Parathyroid adenoma (tissue), 2 donors: ENCODE results near the gene ZBTB9.

Experiments
- H2AFZ ChIP-seq: fragments of 300-600 bp; sonication (generic); one replicate; pipeline ENCODE4 v1.7.0; 2017; ENCODE audit warnings: antibody characterized with exemption, mild to moderate bottlenecking
- H3K27ac ChIP-seq: fragments of 300-600 bp; sonication (generic); one replicate; pipeline ENCODE4 v1.7.0; 2017
- H3K27me3 ChIP-seq: fragments of 300-600 bp; sonication (generic); one replicate; pipeline ENCODE4 v1.7.0; 2017; ENCODE audit warnings: low read length; ENCODE audit not compliant: control insufficient read depth, insufficient read depth
- H3K36me3 ChIP-seq: fragments of 300-600 bp; sonication (generic); one replicate; pipeline ENCODE4 v1.7.0; 2017; ENCODE audit warnings: low read length; ENCODE audit not compliant: control insufficient read depth, insufficient read depth
- H3K4me1 ChIP-seq: fragments of 300-600 bp; sonication (generic); one replicate; pipeline ENCODE4 v1.7.0; 2017; ENCODE audit warnings: control low read depth
- H3K4me2 ChIP-seq: fragments of 300-600 bp; sonication (generic); one replicate; pipeline ENCODE4 v1.7.0; 2017; ENCODE audit warnings: low read length
- H3K4me3 ChIP-seq: fragments of 300-600 bp; sonication (generic); one replicate; pipeline ENCODE4 v1.7.0; 2017; ENCODE audit warnings: low read depth, low read length
- H3K79me2 ChIP-seq: fragments of 300-600 bp; sonication (generic); one replicate; pipeline ENCODE4 v1.7.0; 2017; ENCODE audit warnings: control low read depth
- H3K9ac ChIP-seq: fragments of 300-600 bp; sonication (generic); one replicate; pipeline ENCODE4 v1.7.0; 2017; ENCODE audit warnings: mild to moderate bottlenecking
- H3K9me3 ChIP-seq: fragments of 300-600 bp; sonication (generic); one replicate; pipeline ENCODE4 v1.7.0; 2017; ENCODE audit warnings: low read length; ENCODE audit not compliant: control insufficient read depth
- CTCF ChIP-seq: fragments of 300-600 bp; sonication (generic); IDR thresholded peaks from one replicate; pipeline ENCODE4 v1.7.0; 2017; ENCODE audit warnings: antibody characterized with exemption, mild to moderate bottlenecking
- donor health status: primary hyperparathyroidism.

ZBTB9 gene

GRCh38 chr6:33407132-33407718 is 47.2 kb upstream of the ZBTB9 start:
- Histone ChIP-seq H3K4me3 (peak overlapping the region; percentile 24), H3K27me3 (no peaks in the 10 kb centered on the region), H3K4me1 (peaks cover 2% of the 10 kb centered on the region), H3K36me3 (no peaks in the 10 kb centered on the region), H3K9me3 (no peaks in the 10 kb centered on the region), H3K9ac (no peak overlapping the region), H3K27ac (no peak overlapping the region), H3K4me2 (no peak overlapping the region), H3K79me2 (peaks cover 9% of the 10 kb centered on the region), H2AFZ (peak overlapping the region; percentile 13)
- peak; percentile 46 for TF ChIP-seq CTCF

- TF ChIP-seq CTCF, result no peak
- Histone ChIP-seq H3K9ac (no peak overlapping the region), H3K4me1 (peaks cover 11% of the 10 kb centered on the region), H2AFZ (peak overlapping the region; percentile 90), H3K27ac (peak overlapping the region; percentile 97), H3K9me3 (no peaks in the 10 kb centered on the region), H3K79me2 (peaks cover 11% of the 10 kb centered on the region), H3K4me2 (peak overlapping the region; percentile 94), H3K36me3 (no peaks in the 10 kb centered on the region), H3K4me3 (peak overlapping the region; percentile 76), H3K27me3 (no peaks in the 10 kb centered on the region)
Observed at GRCh38 chr6:33410050-33410710, 44.2 kb upstream of the ZBTB9 start.

- Histone ChIP-seq H2AFZ (peak within 1 kb of the TSS; percentile 90), H3K36me3 (no peaks in the 10 kb centered on the region), H3K9ac (peak within 1 kb of the TSS; percentile 98), H3K9me3 (no peaks in the 10 kb centered on the region), H3K79me2 (peaks cover 11% of the 10 kb centered on the region), H3K4me1 (peaks cover 11% of the 10 kb centered on the region), H3K4me3 (peak within 1 kb of the TSS; percentile 87), H3K27me3 (no peaks in the 10 kb centered on the region), H3K27ac (peak within 1 kb of the TSS; percentile 97), H3K4me2 (peak within 1 kb of the TSS; percentile 94)
- peak; percentile 29 for TF ChIP-seq CTCF
Observed at GRCh38 chr6:33410711-33411631, 43.4 kb upstream of the ZBTB9 start, which contains the start of gene PHF1. PHF1 (plus strand) TSS chr6:33411014; CDS start chr6:33412264, 1,250 bp downstream.

GRCh38 chr6:33411632-33412005 is 42.8 kb upstream of the ZBTB9 start:
- peak overlapping the region; percentile 94 for H3K4me2 ChIP-seq
- no peak overlapping the region for H2AFZ ChIP-seq
- peaks cover 11% of the 10 kb centered on the region for H3K4me1 ChIP-seq
- H3K79me2 ChIP-seq, result peaks cover 11% of the 10 kb centered on the region
- TF ChIP-seq CTCF, result no peak
- peak overlapping the region; percentile 98 for H3K9ac ChIP-seq
- H3K9me3 ChIP-seq, result no peaks in the 10 kb centered on the region
- peak overlapping the region; percentile 97 for H3K27ac ChIP-seq
- H3K36me3 ChIP-seq, result no peaks in the 10 kb centered on the region
- peak overlapping the region; percentile 87 for H3K4me3 ChIP-seq
- H3K27me3 ChIP-seq, result no peaks in the 10 kb centered on the region
